GM13976 (cell line): ENCODE results near the gene FUT7.

Source experiments
- DNase-seq: peaks from one replicate; pipeline ENCODE4 v3.0.0; 2012; ENCODE audit warnings: low spot score
- in situ Hi-C: fragments of 300-500 bp; cut with MboI; formaldehyde crosslinking; loops from one replicate; pipeline ENCODE4 v1.12.0; 2022; ENCODE audit warnings: low sequenced_read_pairs, mixed read lengths, inconsistent platforms; ENCODE audit not compliant: unreplicated experiment
- TF ChIP-seq, protein P1 (sequence below): IDR thresholded peaks from 2 replicates; pipeline ENCODE4 v1.5.1; 2012; ENCODE audit warnings: borderline replicate concordance, mild to moderate bottlenecking; ENCODE audit not compliant: insufficient read depth; ENCODE audit errors: extremely low read depth, missing control alignments, control extremely low read depth

FUT7 gene

DNA sequence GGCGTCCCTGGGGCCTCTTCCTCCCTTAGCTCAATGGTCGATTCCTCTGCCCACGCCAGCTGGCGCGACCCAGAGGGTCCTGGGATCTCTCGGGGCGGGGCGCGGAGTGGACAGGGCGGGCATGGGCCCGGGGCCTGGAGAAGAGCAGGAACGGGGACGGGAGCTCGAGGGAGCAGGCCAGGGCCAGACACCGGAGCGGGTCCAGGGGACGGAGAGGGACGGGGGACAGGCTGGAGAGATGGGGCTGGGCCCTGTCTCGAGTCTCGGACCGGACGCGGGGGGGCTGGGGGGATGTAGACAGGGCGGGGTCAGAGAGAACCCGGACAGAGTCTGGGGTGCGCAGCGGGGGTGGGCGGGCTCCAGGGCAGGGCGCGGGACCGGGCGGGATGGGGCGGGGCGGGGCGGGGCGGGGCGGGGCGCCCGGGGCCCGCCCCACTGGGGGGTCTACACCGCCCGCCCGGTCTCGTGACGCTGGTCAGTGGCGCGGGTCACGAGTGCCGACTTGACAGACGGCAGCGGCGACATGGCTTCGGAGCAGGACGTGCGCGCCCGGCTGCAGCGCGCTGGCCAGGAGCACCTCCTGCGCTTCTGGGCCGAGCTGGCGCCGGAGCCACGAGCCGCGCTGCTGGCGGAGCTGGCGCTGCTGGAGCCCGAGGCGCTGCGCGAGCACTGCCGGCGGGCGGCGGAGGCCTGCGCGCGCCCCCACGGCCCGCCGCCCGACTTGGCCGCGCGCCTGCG lies 45.3 kb upstream of the FUT7 start, which contains the start of gene UAP1L1:
TSS of gene UAP1L1 (plus strand) at position 508 of the 738 bp plus-strand sequence. CDS start at position 524, 16 bp downstream.
- in situ Hi-C loops = no loop called here
- TF ChIP-seq, protein P1, sequence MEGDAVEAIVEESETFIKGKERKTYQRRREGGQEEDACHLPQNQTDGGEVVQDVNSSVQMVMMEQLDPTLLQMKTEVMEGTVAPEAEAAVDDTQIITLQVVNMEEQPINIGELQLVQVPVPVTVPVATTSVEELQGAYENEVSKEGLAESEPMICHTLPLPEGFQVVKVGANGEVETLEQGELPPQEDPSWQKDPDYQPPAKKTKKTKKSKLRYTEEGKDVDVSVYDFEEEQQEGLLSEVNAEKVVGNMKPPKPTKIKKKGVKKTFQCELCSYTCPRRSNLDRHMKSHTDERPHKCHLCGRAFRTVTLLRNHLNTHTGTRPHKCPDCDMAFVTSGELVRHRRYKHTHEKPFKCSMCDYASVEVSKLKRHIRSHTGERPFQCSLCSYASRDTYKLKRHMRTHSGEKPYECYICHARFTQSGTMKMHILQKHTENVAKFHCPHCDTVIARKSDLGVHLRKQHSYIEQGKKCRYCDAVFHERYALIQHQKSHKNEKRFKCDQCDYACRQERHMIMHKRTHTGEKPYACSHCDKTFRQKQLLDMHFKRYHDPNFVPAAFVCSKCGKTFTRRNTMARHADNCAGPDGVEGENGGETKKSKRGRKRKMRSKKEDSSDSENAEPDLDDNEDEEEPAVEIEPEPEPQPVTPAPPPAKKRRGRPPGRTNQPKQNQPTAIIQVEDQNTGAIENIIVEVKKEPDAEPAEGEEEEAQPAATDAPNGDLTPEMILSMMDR = no peak
- DNase-seq = peak; percentile 91

DNA sequence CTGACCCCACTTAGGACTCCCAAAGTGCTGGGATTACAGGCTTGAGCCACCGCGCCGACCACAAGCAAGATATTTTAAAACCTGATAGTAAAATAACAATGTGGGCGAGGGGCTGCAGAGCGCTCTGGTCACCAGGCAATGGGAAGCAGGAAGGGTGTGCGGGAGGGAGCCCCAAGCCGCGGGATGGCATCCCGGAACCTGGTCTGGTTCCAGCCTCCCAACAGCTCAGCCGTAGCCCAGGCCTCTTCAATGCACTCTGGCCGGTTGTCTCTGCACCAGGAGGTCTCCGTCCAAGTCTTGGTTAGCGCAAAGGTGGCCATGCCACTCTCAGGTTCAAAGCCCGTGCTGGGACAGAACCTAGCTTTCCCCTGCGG lies 44.7 kb upstream of the FUT7 start:
- no peak for DNase-seq
- TF ChIP-seq, protein P1 = no peak
- in situ Hi-C loops = no loop called here

- TF ChIP-seq, protein P1 = no peak
- DNase-seq = no peak
- in situ Hi-C loops = no loop called here
Observed at GRCh38 chr9:137075275-137075775, 43.4 kb upstream of the FUT7 start.

DNA sequence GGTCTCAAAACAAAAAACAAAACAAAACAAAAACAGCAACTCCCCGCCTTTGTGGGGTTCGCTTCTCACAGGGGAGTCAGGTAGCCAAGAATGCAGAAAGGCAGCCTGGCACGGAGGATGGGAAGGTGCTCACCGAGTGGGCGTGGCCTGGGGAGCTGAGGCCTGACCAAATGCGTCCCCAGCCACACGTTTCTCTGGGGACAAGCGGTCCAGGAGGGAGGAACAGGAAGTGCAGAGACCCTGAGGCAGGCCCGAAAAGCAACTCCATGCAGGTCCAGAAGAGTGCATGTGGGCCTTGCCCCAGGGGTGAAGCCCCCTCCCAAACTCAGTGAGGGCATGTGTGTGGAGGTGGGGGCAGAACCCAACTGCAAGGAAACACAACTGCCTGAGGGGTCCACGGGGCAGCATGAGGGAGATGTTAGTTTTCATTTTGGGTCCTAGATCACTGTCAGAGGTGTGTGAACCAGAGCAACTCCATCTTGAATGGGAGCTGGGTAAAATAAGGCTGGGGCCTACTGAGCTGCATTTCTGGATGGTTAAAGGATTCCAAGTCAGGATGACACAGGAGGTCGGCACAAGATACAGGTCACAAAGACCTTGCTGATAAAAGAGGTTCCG lies 42.9 kb upstream of the FUT7 start:
- in situ Hi-C loops = no loop called here
- TF ChIP-seq, protein P1 = no peak

DNA sequence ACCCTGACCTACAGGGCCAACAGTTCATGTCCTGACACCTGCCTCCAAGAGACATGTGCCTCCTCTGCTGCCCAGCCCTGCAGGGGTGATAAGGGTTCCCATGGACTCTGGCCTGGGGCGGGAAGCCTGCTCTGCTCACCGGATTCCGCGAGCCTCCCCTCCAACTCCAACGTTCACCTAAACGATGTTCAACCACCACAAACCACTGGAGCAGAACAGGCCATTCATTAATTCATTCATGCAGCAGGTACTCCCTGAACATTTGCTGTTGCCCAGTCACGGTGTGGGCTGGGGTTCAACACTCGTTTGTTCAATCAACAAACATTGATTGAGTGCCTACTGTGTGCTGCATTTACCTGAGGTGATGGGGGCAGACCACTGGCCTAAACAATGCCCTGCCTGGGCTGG lies 42.1 kb upstream of the FUT7 start:
- in situ Hi-C loops = no loop called here
- no peak for DNase-seq
- TF ChIP-seq, protein P1 = no peak

More for the DNA sequence above, 42.9 kb upstream of the FUT7 start:
- DNase-seq = no peak

- in situ Hi-C loops = no loop called here
- no peak for DNase-seq
Observed at GRCh38 chr9:137071282-137071681, 39.4 kb upstream of the FUT7 start.

More at GRCh38 chr9:137071282-137071681, 39.4 kb upstream of the FUT7 start:
- TF ChIP-seq, protein P1 = no peak
